HepG2 (cell line): ENCODE results near the gene SEPHS2. TPM values are rescaled to one million over a fixed set of nuclear protein-coding genes. Genes with fewer than 3 reads are reported as not detected.

Experiments used
- BHLHE40 ChIP-seq: IDR thresholded peaks from 2 replicates; pipeline ENCODE4 v1.6.1; 2011; ENCODE audit warnings: low read length, improper control_type of control experiment
- GABPB1 ChIP-seq: IDR thresholded peaks from 2 replicates; pipeline ENCODE4 v1.6.1; 2016; ENCODE audit warnings: mild to moderate bottlenecking, missing genetic modification reagents, moderate library complexity, missing compliant biosample characterization
- HMGXB3 ChIP-seq: sonication (generic); formaldehyde crosslinking; IDR thresholded peaks from 2 replicates; pipeline ENCODE4 v1.4.0; 2020; ENCODE audit warnings: missing genetic modification reagents, borderline replicate concordance
- KLF6 ChIP-seq: IDR thresholded peaks from 2 replicates; pipeline ENCODE4 v1.8.0; 2016; ENCODE audit warnings: missing biosample characterization, missing genetic modification reagents
- RBM39 ChIP-seq: fragments of 200-400 bp; formaldehyde crosslinking; IDR thresholded peaks from one replicate; pipeline ENCODE4 v1.6.1; 2018; ENCODE audit warnings: antibody characterized with exemption, mild to moderate bottlenecking, low read depth, low read length; ENCODE audit not compliant: poor library complexity, severe bottlenecking
- ZBTB40 ChIP-seq, 2 experiments: fragments of 450-650 bp in 1 of 2; sonication (generic) in 1 of 2; formaldehyde crosslinking in 1 of 2; IDR thresholded peaks; 2 replicates each; pipeline versions ENCODE4 v1.6.1 to v1.8.0; 2016 to 2022; ENCODE audit warnings: antibody characterized with exemption in 1 of 2, mild to moderate bottlenecking in 1 of 2, missing genetic modification reagents in 1 of 2
- ZKSCAN8 ChIP-seq: IDR thresholded peaks from 2 replicates; pipeline ENCODE4 v1.6.1; 2016; ENCODE audit warnings: borderline replicate concordance, missing genetic modification reagents, missing compliant biosample characterization
- ZMYM4 ChIP-seq: sonication (generic); formaldehyde crosslinking; IDR thresholded peaks from 2 replicates; pipeline ENCODE4 v1.8.1; 2023; ENCODE audit warnings: mild to moderate bottlenecking, missing genetic modification reagents
- ZNF136 ChIP-seq: sonication (generic); formaldehyde crosslinking; IDR thresholded peaks from 2 replicates; pipeline ENCODE4 v1.8.1; 2022; ENCODE audit warnings: low read depth, mild to moderate bottlenecking, moderate library complexity, missing genetic modification reagents
- ZNF770 ChIP-seq: sonication (generic); formaldehyde crosslinking; IDR thresholded peaks from 2 replicates; pipeline ENCODE4 v1.5.0; 2020; ENCODE audit warnings: mild to moderate bottlenecking, missing genetic modification reagents
- polyA plus RNA-seq, 8 experiments: library from polyadenylated mRNA; depleted of rRNA in 3 of 8; stranded (reverse) in 7 of 8; unstranded in 1 of 8; fragments of >200 nt; fragmentation: Illumina TruSeq in 4 of 8; extraction: Trizol in 4 of 8; gene quantifications; 2 replicates each; pipeline versions ENCODE4 v1.2.1 to v1.2.3, GENCODE V29; 2011 to 2016; ENCODE audit warnings: low read depth in 4 of 8, missing spikeins in 1 of 8, mixed read lengths in 1 of 8; ENCODE audit not compliant: insufficient read depth in 1 of 8
- total RNA-seq, 5 experiments: library from RNA; depleted of rRNA; stranded (reverse); fragments of >200 nt; fragmentation: Illumina TruSeq; extraction: Trizol; gene quantifications; 2 replicates each; pipeline ENCODE4 v1.2.3, GENCODE V29; 2016; ENCODE audit warnings: low read depth in 1 of 5

SEPHS2 gene
- total and polyA plus RNA-seq, 2 of the 13 experiments (the other 11 are each of a cell fraction or from before 2014, with no cell fraction given), result 20.7 to 127 TPM

- TF ChIP-seq HMGXB3 (CRISPR knock-in tag) (peak; percentile 70), ZNF136 (CRISPR knock-in tag) (peak; percentile 68; the same call in 1 of the 2 replicates), ZMYM4 (0 out of 2 replicates have a peak, but pooled peaks have one; percentile 45), ZBTB40 (IDR thresholded peaks at IDR 0.05) (no peak), ZBTB40 (CRISPR knock-in tag; IDR thresholded peaks at IDR 0.05) (peak; percentile 8; the same call in 1 of the 2 replicates), RBM39 (peak; percentile 62), KLF6 (CRISPR knock-in tag) (peak; percentile 77; the same call in 1 of the 2 replicates), ZKSCAN8 (CRISPR knock-in tag) (peak; percentile 91), BHLHE40 (peak; percentile 36; the same call in 1 of the 2 replicates), ZNF770 (CRISPR knock-in tag) (peak; percentile 67), GABPB1 (peak; percentile 60)
Measured at GRCh38 chr16:30409125-30410060, 36.3 kb downstream of the SEPHS2 start (continued).
